MV-4-11 (cell line): ENCODE measurements around the gene HEATR5B.
"Not testable (repeated sequence)": the region's sequence is repeated elsewhere in the genome, so short reads cannot be mapped to it uniquely, and the experiment has no call there.

Experiments used
- DNase-seq: peaks from one replicate; lab custom pipeline; 2025; lab: John Stamatoyannopoulos, UW

The HEATR5B gene

GRCh38 chr2:36941867-36942266 lies 142.3 kb downstream of the HEATR5B start:
- no peak for DNase-seq

GRCh38 chr2:36936526-36936925 lies 147.6 kb downstream of the HEATR5B start:
- DNase-seq = not testable (repeated sequence)

- DNase-seq = not testable (repeated sequence)
Observed at GRCh38 chr2:36931688-36932087, 152.5 kb downstream of the HEATR5B start.
